Rectal smooth muscle tissue (tissue), 1 donor: Measurements from ENCODE around the gene PLA2G2E.
A peak's percentile ranks its signal among the peaks of the same experiment; 100 is the strongest.
"Not testable (repeated sequence)": the region's sequence is repeated elsewhere in the genome, so short reads cannot be mapped to it uniquely, and the experiment has no call there.

Experiments
- H3K27ac ChIP-seq: one replicate; pipeline ENCODE4 v1.7.0; 2013; ENCODE audit warnings: low read depth, low read length, inconsistent platforms
- H3K27me3 ChIP-seq: one replicate; pipeline ENCODE4 v1.7.0; 2013; ENCODE audit warnings: low read length; ENCODE audit not compliant: control insufficient read depth, insufficient read depth
- H3K36me3 ChIP-seq: one replicate; pipeline ENCODE4 v1.7.0; 2013; ENCODE audit warnings: low read length; ENCODE audit not compliant: control insufficient read depth, insufficient read depth
- H3K4me1 ChIP-seq: one replicate; pipeline ENCODE4 v1.7.0; 2013; ENCODE audit warnings: low read length; ENCODE audit not compliant: control insufficient read depth, insufficient read depth
- H3K4me3 ChIP-seq: one replicate; pipeline ENCODE4 v1.7.0; 2013; ENCODE audit warnings: low read length
- H3K9ac ChIP-seq: one replicate; pipeline ENCODE4 v1.7.0; 2013; ENCODE audit warnings: low read length

Gene PLA2G2E

DNA sequence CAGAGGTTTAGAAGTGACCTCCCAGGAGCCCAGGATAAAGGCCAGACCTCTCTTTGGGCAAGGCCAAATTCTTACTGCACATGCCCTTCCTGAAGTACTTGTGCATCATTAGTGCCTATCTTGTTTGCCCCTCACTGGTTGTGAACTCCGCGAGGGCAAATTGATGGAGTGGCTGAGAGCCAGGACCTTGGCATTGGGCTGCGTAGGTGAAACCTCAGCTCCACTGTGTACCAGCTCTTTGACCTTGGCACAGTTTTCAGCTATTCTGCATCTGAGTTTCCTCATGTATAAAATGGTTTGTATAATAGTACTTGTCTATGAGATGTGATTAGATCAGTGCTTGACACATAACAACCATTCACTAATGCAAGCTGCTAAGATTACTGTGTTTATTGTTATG is 29.7 kb downstream of the PLA2G2E start:
- Histone ChIP-seq H3K4me1 (no peaks in the 10 kb centered on the region), H3K27ac (no peak overlapping the region), H3K4me3 (no peak overlapping the region), H3K27me3 (no peaks in the 10 kb centered on the region), H3K9ac (no peak overlapping the region), H3K36me3 (peaks cover 19% of the 10 kb centered on the region)

DNA sequence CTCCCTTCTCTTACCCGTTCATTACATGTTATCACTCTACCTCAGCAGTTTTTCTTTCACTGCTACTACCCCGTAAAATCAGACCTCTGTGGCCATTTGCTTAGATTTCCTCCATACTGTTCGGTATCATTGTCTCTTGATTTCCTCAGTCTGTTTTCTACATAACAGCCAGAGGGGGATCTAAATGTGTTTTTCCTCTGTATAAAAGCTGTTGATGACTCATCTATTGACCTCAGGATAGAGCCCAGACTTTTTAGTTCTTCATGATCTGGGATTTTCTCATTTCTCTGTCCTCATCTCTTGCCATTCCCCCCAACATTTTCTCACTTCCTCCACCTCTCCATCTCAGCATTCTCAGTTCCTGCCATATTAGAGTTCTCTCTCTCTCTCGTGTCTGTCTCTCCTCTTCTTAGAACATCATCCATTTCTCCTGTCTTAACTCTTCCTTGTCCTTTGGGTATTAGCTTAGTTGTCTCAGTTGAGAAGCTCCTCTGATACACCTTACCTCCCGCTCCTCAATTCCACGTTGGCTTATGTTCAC is 30.7 kb downstream of the PLA2G2E start:
- peaks cover 19% of the 10 kb centered on the region for H3K36me3 ChIP-seq
- H3K27ac ChIP-seq: no peak overlapping the region
- no peaks in the 10 kb centered on the region for H3K4me1 ChIP-seq
- no peak overlapping the region for H3K9ac ChIP-seq
- no peaks in the 10 kb centered on the region for H3K27me3 ChIP-seq
- no peak overlapping the region for H3K4me3 ChIP-seq

DNA sequence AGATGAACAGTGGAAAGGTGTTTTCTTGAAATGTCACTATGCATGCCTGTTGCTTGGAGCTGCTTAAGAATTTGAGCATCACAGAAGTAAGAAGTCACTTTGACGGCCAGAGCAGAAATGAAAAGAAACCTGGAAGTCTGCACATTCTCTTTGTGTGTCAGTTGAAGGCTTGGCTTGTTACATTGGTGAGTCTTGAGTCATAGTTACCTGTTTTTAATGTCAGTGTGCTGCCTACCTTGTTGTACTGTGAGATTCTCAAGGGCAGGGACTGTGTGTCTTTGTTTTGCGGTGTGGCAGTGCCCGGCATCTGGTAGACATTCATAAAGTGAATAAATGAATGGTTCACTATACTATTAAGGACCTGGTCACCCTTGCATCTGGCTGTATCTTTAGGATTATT is 31.3 kb downstream of the PLA2G2E start:
- Histone ChIP-seq H3K4me3 (no peak overlapping the region), H3K4me1 (no peaks in the 10 kb centered on the region), H3K36me3 (peaks cover 19% of the 10 kb centered on the region), H3K9ac (no peak overlapping the region), H3K27ac (no peak overlapping the region), H3K27me3 (no peaks in the 10 kb centered on the region)

DNA sequence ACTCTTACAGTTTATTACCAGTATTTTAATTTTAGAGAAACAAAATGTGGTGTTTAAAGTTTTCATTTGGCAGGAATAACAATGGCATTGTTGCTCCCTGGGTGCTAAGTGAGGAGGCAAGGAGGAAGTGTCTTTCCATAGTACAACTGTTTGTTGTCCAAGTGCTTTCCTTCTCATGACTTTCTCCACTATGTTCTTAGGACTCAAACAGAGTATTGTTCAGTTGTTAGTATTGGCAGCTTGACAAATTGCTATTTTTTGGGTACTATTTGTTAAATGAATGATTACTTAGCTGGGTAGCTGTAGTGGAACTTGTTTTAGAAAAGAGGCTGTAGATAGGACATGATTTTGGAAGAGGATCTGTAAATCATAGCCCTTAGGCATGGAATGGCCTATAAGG is 33.8 kb downstream of the PLA2G2E start:
- Histone ChIP-seq H3K27me3 (no peaks in the 10 kb centered on the region), H3K4me1 (no peaks in the 10 kb centered on the region), H3K4me3 (no peak overlapping the region), H3K36me3 (peaks cover 13% of the 10 kb centered on the region), H3K9ac (no peak overlapping the region), H3K27ac (no peak overlapping the region)

DNA sequence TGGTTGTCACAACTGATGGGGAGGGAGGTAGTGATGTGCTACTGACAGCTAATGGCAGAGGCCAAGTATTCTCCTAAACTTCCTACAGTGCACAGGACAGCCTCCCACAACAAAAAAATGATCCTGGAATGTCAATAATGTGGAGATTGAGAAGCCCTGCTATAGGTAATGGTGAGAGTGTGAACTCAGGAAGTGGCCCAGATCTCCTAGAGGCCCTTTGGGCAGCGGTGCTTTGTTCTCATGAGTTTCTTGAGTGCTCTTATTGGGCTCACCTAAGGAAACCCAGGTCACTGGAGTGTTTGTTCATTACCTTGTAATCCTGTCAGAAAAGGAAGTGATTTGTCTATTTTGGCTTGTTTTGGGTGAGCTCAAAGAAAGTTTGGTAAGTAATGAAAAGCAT is 35.3 kb downstream of the PLA2G2E start:
- H3K9ac ChIP-seq: no peak overlapping the region
- H3K27ac ChIP-seq: no peak overlapping the region
- no peaks in the 10 kb centered on the region for H3K27me3 ChIP-seq
- H3K4me3 ChIP-seq: no peak overlapping the region
- H3K36me3 ChIP-seq: peaks cover 7% of the 10 kb centered on the region
- H3K4me1 ChIP-seq: peaks cover 6% of the 10 kb centered on the region

DNA sequence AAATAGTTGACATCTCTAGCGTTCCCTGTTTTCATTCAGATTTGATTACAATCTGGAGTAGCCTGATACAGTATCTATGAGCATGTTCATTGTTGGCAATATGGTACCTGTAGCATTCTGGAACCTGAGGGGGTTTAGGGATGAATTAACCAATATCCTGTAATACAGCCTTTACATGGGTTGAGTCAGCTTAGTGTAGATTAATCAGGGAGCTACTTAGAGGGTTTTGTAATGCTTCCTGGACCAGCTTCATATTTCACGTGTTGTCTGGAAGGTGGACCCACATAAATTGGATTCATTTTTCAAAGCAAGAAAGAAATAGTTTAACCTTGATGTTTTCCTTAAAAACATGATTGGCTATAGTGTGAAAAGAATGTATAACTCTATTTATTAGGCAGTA is 37.6 kb downstream of the PLA2G2E start:
- Histone ChIP-seq H3K27me3 (no peaks in the 10 kb centered on the region), H3K4me3 (no peak overlapping the region), H3K9ac (no peak overlapping the region), H3K4me1 (peaks cover 8% of the 10 kb centered on the region), H3K36me3 (peaks cover 2% of the 10 kb centered on the region), H3K27ac (no peak overlapping the region)

DNA sequence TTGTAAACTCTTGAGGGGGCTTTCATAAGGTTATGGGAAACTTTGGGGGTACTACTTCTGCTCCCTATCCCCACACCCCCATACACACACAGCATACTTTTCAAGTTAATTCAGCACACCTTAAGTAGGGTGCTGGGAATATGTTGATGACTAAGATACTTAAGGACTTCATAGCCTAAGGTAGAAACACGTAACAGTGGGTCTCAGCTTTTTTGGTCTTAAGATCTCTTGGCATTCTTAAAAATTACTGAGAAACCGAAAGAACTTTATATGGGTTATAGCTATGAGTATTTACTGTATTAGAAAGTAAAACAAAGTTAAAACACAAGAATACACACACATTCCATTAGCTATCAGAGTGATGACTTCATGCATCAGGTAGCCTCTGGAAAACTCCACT is 39.1 kb downstream of the PLA2G2E start:
- H3K9ac ChIP-seq: no peak overlapping the region
- H3K27me3 ChIP-seq: no peaks in the 10 kb centered on the region
- no peak overlapping the region for H3K4me3 ChIP-seq
- no peak overlapping the region for H3K27ac ChIP-seq
- no peaks in the 10 kb centered on the region for H3K36me3 ChIP-seq
- peaks cover 8% of the 10 kb centered on the region for H3K4me1 ChIP-seq

DNA sequence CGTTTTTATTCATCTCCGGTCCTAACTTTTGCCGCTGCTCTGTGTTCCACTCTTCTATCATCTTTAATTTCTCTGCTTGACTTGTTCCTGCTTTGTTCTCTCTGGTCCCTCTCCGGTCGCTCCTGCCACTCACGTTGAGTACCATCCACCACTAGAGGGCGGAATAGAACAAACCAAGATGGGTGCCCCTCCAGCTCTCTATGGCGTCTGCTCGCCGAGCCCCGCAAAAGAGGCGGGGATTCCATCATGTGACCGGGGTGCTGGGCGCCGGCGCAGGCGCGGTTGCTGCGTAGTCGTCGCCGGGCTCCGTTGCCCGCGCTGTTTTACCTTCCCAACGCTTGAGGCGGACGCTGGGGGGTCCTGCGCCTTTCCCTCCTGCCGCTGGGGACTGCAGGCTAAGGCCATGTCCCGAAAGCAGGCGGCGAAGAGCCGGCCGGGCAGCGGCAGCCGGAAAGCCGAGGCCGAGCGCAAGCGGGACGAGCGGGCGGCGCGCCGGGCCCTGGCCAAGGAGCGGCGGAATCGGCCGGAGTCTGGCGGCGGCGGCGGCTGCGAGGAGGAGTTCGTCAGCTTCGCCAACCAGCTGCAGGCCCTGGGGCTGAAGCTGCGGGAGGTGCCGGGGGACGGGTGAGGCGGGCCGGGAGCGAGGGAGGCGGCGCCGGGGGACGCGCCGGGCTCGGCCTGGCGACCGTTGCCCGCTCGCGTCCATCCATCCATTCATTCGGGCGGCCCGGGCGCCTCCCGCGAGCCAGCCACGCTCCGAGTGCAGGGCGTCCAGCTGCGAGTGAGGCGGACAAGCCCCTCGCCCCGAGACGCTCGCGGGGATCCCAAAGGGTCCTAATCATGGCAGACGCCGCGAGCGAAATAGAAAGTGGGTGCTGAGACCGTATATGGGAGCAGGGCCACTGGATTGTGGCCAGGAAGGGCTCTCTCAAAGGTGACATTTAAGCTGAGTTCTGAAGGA is 41.0 kb downstream of the PLA2G2E start, which contains the start of gene OTUD3:
Gene OTUD3 (plus strand): TSS at position 285 of the 961 bp plus-strand sequence. CDS start 119 bp downstream, at position 404.
- H3K27me3 ChIP-seq: no peaks in the 10 kb centered on the region
- H3K4me1 ChIP-seq: peaks cover 8% of the 10 kb centered on the region
- H3K36me3 ChIP-seq: no peaks in the 10 kb centered on the region
- peak within 1 kb of the TSS; percentile 90 for H3K4me3 ChIP-seq
- H3K9ac ChIP-seq: peak within 1 kb of the TSS; percentile 70
- peak within 1 kb of the TSS; percentile 90 for H3K27ac ChIP-seq

DNA sequence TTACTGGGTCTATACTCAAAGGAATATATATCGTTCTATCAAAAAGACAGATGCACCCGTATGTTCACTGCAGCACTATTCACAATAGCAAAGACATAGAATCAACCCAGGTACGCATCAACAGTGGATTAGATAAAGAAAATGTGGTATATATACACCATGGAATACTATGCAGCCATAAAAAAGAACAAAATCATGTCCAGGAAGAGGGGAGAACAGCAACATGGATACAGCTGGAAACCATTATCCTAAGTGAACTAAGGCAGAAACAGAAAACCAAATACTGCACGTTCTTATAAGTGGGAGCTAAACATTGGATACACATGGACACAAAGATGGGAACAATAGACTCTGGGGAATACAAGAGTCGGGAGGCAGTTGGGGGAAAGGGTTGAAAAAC is 42.6 kb downstream of the PLA2G2E start:
- not testable (repeated sequence) for H3K4me3 ChIP-seq, H3K4me1 ChIP-seq, H3K9ac ChIP-seq, H3K36me3 ChIP-seq, H3K27me3 ChIP-seq, H3K27ac ChIP-seq

DNA sequence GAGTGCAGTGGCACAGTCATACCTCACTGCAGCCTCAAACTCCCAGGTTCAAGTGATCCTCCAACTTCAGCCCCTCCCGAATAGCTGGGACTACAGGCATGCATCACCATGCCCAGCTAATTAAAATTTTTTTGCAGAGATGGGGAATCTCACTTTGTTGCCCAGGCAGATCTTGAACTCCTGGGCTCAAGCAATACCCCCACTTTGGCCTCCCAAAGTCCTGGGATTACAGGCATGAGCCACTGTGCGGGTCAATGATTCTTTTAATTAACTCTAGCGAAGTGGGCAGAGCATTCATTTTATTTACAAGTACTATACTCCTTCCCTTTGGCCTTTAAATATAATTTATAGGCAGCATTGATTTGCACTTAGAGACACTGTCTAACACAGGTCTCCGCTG is 43.8 kb downstream of the PLA2G2E start:
- H3K36me3 ChIP-seq: no peaks in the 10 kb centered on the region
- H3K27ac ChIP-seq: no peak overlapping the region
- no peaks in the 10 kb centered on the region for H3K27me3 ChIP-seq
- no peak overlapping the region for H3K9ac ChIP-seq
- no peak overlapping the region for H3K4me3 ChIP-seq
- H3K4me1 ChIP-seq: peaks cover 8% of the 10 kb centered on the region

DNA sequence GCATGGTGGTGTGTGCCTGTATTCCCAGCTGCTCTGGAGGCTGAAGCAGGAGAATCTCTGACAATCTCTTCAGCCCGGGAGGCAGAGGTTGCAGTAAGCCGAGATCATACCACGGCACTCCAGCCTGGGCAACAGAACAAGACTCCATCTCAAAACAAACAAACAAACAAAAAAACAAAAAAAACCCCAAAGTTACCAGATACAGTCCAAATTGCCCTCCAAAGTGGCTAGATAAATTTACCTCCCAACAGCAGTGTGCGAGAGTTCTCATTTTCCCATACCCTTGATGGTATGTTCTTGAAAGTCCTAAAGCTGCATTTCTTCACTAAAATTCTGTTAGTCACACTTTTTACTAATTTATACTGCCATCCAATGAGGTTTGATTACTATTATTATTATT is 44.2 kb downstream of the PLA2G2E start:
- Histone ChIP-seq H3K27ac (no peak overlapping the region), H3K4me3 (no peak overlapping the region), H3K4me1 (peaks cover 8% of the 10 kb centered on the region), H3K27me3 (no peaks in the 10 kb centered on the region), H3K36me3 (no peaks in the 10 kb centered on the region), H3K9ac (no peak overlapping the region)

DNA sequence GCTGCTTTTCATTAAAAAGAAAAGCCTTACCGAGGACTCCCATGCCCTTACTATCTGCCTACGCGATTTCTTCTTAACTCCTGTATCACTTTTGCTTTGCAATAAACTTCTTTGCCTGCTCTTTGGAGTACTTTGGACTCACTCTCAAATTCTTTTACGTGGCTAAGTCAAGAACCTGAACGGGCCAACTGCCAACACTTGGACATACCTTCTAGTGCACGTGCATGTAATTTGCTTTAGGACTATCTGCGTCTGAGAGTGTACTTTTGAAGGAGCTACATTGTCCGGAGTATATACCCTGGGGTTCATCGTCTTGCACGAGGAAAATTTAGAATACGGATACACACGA is 44.8 kb downstream of the PLA2G2E start:
- no peaks in the 10 kb centered on the region for H3K27me3 ChIP-seq
- H3K36me3 ChIP-seq: no peaks in the 10 kb centered on the region
- H3K9ac ChIP-seq: no peak overlapping the region
- H3K4me3 ChIP-seq: peak overlapping the region; percentile 11
- peaks cover 7% of the 10 kb centered on the region for H3K4me1 ChIP-seq
- H3K27ac ChIP-seq: no peak overlapping the region
